ENCODE results near the gene C14orf119. TPM values are rescaled to one million over a fixed set of nuclear protein-coding genes. Genes with fewer than 3 reads are reported as not detected.

The C14orf119 gene
- total and polyA plus RNA-seq, 9 of the 15 experiments (the other 6 are each of a cell fraction or from before 2014, with no cell fraction given): 36.7 to 251 (median 51.8) TPM

DNA sequence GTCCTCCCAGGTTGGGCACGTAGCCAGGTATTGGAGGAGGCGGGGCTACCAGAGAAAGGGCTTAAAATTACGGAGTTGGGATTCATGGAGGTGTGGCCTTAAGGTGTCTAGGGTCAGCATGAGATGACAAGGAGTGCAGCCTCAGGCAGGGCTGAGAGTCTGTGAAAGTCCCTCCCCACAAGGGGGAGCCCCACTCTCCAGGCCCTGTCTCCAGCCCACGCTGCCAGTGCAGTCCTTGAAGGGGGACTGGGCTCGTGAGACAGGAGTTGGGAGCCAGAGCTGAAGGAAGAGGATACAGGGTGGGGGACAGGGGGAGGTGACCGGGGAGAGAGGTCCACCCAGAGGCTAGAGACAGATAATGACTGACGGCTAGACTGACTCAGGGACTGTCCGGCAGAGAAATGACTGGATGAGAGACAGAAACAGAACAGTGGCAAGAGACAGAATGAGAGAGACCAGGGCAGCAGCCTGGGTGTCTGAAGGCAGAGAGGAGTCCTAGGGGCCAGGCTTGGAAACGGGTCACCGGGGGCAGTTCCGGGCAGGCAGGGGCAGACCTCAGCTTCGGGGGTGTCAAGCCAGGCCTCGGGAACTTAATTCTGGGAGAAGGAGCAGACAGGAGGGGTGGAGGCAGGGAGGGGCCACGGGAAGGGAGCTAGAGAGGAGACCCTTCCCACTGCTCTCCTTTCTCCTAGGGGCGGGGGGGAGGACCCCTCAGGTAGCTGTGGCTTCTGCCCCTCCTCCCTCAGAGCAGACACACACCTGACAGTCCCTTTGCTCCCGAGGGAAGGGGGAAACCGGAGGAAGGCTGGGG is 39.0 kb upstream of the C14orf119 start (continued):
- TF ChIP-seq FUS (optimal IDR thresholded peaks at IDR 0.05; ENCODE audit: low read depth, low read length) (no peak), ZBTB7A (IDR thresholded peaks at IDR 0.05; ENCODE audit: borderline replicate concordance, control insufficient read depth, low read depth, low read length) (peak; percentile 37; the same call in 1 of the 2 replicates), HCFC1 (IDR thresholded peaks at IDR 0.05; ENCODE audit: low read depth, low read length) (peak; percentile 46), DIDO1 (tag; IDR thresholded peaks at IDR 0.05; ENCODE audit: low read depth) (no peak), ETV1 (tag; conservative IDR thresholded peaks at IDR 0.05; ENCODE audit: low read depth) (no peak), TRIM28 (IDR thresholded peaks at IDR 0.05) (0 out of 2 replicates have a peak, but pooled peaks have one; percentile 22), TCF3 (CRISPR knock-in tag; IDR thresholded peaks at IDR 0.05) (no peak), PYGO2 (tag; IDR thresholded peaks at IDR 0.05) (no peak), ZBTB17 (CRISPR knock-in tag; IDR thresholded peaks at IDR 0.05) (no peak), KLF6 (CRISPR knock-in tag; IDR thresholded peaks at IDR 0.05; ENCODE audit: borderline replicate concordance) (no peak), ZBTB8A (IDR thresholded peaks at IDR 0.05; ENCODE audit: partially characterized antibody) (no peak), HSF4 (CRISPR knock-in tag; IDR thresholded peaks at IDR 0.05; ENCODE audit: borderline replicate concordance) (no peak), HNRNPK (IDR thresholded peaks at IDR 0.05; ENCODE audit: low read depth, low read length, poor library complexity, severe bottlenecking) (no peak), PCBP1 (IDR thresholded peaks at IDR 0.05; ENCODE audit: low read depth, low read length, poor library complexity, severe bottlenecking) (no peak), ARID2 (IDR thresholded peaks at IDR 0.05) (no peak), MAFF (IDR thresholded peaks at IDR 0.05; ENCODE audit: low read length) (no peak), HEY1 (CRISPR knock-in tag; IDR thresholded peaks at IDR 0.05; ENCODE audit: borderline replicate concordance) (no peak), CTBP1 (IDR thresholded peaks at IDR 0.05; ENCODE audit: borderline replicate concordance) (peak; percentile 80), SUPT5H (IDR thresholded peaks at IDR 0.05) (peak; percentile 41; the same call in 1 of the 2 replicates), ZSCAN32 (CRISPR knock-in tag; IDR thresholded peaks at IDR 0.05) (no peak), MTA1 (IDR thresholded peaks at IDR 0.05; ENCODE audit: borderline replicate concordance) (peak; percentile 44; the same call in 1 of the 2 replicates), ZNF175 (CRISPR knock-in tag; IDR thresholded peaks at IDR 0.05; ENCODE audit: low read depth) (no peak)
- TF ChIP-seq, protein P1, sequence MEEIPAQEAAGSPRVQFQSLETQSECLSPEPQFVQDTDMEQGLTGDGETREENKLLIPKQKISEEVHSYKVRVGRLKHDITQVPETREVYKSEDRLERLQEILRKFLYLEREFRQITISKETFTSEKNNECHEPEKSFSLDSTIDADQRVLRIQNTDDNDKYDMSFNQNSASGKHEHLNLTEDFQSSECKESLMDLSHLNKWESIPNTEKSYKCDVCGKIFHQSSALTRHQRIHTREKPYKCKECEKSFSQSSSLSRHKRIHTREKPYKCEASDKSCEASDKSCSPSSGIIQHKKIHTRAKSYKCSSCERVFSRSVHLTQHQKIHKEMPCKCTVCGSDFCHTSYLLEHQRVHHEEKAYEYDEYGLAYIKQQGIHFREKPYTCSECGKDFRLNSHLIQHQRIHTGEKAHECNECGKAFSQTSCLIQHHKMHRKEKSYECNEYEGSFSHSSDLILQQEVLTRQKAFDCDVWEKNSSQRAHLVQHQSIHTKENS (CRISPR knock-in tag; IDR thresholded peaks at IDR 0.05): no peak
- TF ChIP-seq, protein P2, sequence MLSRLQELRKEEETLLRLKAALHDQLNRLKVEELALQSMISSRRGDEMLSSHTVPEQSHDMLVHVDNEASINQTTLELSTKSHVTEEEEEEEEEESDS (CRISPR knock-in tag; IDR thresholded peaks at IDR 0.05): no peak
- TF ChIP-seq, protein P3, sequence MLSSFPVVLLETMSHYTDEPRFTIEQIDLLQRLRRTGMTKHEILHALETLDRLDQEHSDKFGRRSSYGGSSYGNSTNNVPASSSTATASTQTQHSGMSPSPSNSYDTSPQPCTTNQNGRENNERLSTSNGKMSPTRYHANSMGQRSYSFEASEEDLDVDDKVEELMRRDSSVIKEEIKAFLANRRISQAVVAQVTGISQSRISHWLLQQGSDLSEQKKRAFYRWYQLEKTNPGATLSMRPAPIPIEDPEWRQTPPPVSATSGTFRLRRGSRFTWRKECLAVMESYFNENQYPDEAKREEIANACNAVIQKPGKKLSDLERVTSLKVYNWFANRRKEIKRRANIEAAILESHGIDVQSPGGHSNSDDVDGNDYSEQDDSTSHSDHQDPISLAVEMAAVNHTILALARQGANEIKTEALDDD (IDR thresholded peaks at IDR 0.05): no peak
- TF ChIP-seq, protein P4, sequence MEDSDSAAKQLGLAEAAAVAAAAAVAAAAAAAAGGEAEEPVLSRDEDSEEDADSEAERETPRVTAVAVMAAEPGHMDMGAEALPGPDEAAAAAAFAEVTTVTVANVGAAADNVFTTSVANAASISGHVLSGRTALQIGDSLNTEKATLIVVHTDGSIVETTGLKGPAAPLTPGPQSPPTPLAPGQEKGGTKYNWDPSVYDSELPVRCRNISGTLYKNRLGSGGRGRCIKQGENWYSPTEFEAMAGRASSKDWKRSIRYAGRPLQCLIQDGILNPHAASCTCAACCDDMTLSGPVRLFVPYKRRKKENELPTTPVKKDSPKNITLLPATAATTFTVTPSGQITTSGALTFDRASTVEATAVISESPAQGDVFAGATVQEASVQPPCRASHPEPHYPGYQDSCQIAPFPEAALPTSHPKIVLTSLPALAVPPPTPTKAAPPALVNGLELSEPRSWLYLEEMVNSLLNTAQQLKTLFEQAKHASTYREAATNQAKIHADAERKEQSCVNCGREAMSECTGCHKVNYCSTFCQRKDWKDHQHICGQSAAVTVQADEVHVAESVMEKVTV (CRISPR knock-in tag; IDR thresholded peaks at IDR 0.05): no peak

Measured in K562 (cell line).